Endothelial cell (in vitro differentiated cells): ENCODE measurements around the gene NFKB1. TPM values are rescaled to one million over a fixed set of nuclear protein-coding genes. Genes with fewer than 3 reads are reported as not detected.
"Not testable (repeated sequence)": the region's sequence is repeated elsewhere in the genome, so short reads cannot be mapped to it uniquely, and the experiment has no call there.

Experiments
- DNase-seq: peaks from one replicate; pipeline ENCODE4 v3.0.0; 2021; ENCODE audit warnings: low spot score
- H3K27ac Mint-ChIP-seq: one replicate; pipeline ENCODE4 v1.8.0; 2021; ENCODE audit warnings: mixed read lengths, inconsistent platforms; ENCODE audit not compliant: unreplicated experiment
- H3K27me3 Mint-ChIP-seq: one replicate; pipeline ENCODE4 v1.8.0; 2021; ENCODE audit warnings: mild to moderate bottlenecking, moderate library complexity, mixed read lengths, inconsistent platforms; ENCODE audit not compliant: unreplicated experiment
- H3K36me3 Mint-ChIP-seq: one replicate; pipeline ENCODE4 v1.8.0; 2021; ENCODE audit warnings: mild to moderate bottlenecking, low read depth, mixed read lengths, inconsistent platforms; ENCODE audit not compliant: unreplicated experiment
- H3K4me1 Mint-ChIP-seq: one replicate; pipeline ENCODE4 v1.8.0; 2021; ENCODE audit warnings: mild to moderate bottlenecking, mixed read lengths, inconsistent platforms; ENCODE audit not compliant: unreplicated experiment
- H3K4me3 Mint-ChIP-seq: one replicate; pipeline ENCODE4 v1.8.0; 2021; ENCODE audit warnings: mild to moderate bottlenecking, mixed read lengths, inconsistent platforms; ENCODE audit not compliant: unreplicated experiment
- H3K9me3 Mint-ChIP-seq: one replicate; pipeline ENCODE4 v1.8.0; 2021; ENCODE audit warnings: mixed read lengths, inconsistent platforms; ENCODE audit not compliant: unreplicated experiment
- CTCF ChIP-seq: fragments of 200-600 bp; sonication (generic); IDR thresholded peaks from one replicate; pipeline ENCODE4 v1.5.0; 2021; ENCODE audit warnings: antibody characterized with exemption; ENCODE audit not compliant: unreplicated experiment
- total RNA-seq: library from RNA; stranded (reverse); fragmentation: NEBNext Ultra II Directional; extraction: Animal tissue kit (Norgen Biotek cat#: 25700); gene quantifications from one replicate; pipeline ENCODE4 v1.2.1, GENCODE V29; 2021; ENCODE audit not compliant: unreplicated experiment

Gene NFKB1
- total RNA-seq, 1 donor from 2014 or later = 26.0 TPM

- Mint-ChIP-seq H3K4me3 (no peak overlapping the region), H3K27me3 (no peaks in the 10 kb centered on the region), H3K9me3 (no peaks in the 10 kb centered on the region), H3K27ac (no peak overlapping the region), H3K4me1 (peaks cover 10% of the 10 kb centered on the region), H3K36me3 (no peaks in the 10 kb centered on the region)
- DNase-seq = no peak
- TF ChIP-seq CTCF = no peak
These were observed 27.7 kb upstream of the NFKB1 start for GRCh38 chr4:102473476-102473875.

- H3K36me3 Mint-ChIP-seq = no peaks in the 10 kb centered on the region
- peaks cover 10% of the 10 kb centered on the region for H3K9me3 Mint-ChIP-seq
- H3K27ac Mint-ChIP-seq = no peak overlapping the region
- no peak for TF ChIP-seq CTCF
- peaks cover 5% of the 10 kb centered on the region for H3K4me1 Mint-ChIP-seq
- no peak overlapping the region for H3K4me3 Mint-ChIP-seq
- DNase-seq = no peak
- H3K27me3 Mint-ChIP-seq = peaks cover 3% of the 10 kb centered on the region
These were observed 26.2 kb upstream of the NFKB1 start for GRCh38 chr4:102474736-102475504.

- no peak for TF ChIP-seq CTCF
- H3K4me1 Mint-ChIP-seq = no peaks in the 10 kb centered on the region
- H3K27me3 Mint-ChIP-seq = peaks cover 3% of the 10 kb centered on the region
- peaks cover 5% of the 10 kb centered on the region for H3K36me3 Mint-ChIP-seq
- H3K4me3 Mint-ChIP-seq = no peak overlapping the region
- H3K9me3 Mint-ChIP-seq = peaks cover 10% of the 10 kb centered on the region
- no peak for DNase-seq
- no peak overlapping the region for H3K27ac Mint-ChIP-seq
These were observed 23.5 kb upstream of the NFKB1 start for GRCh38 chr4:102477657-102478056.

- no peaks in the 10 kb centered on the region for H3K4me1 Mint-ChIP-seq
- peaks cover 5% of the 10 kb centered on the region for H3K36me3 Mint-ChIP-seq
- no peak overlapping the region for H3K27ac Mint-ChIP-seq
- no peak for DNase-seq
- no peak for TF ChIP-seq CTCF
- no peak overlapping the region for H3K4me3 Mint-ChIP-seq
- H3K9me3 Mint-ChIP-seq = peaks cover 10% of the 10 kb centered on the region
- peaks cover 3% of the 10 kb centered on the region for H3K27me3 Mint-ChIP-seq
These were observed 23.0 kb upstream of the NFKB1 start for GRCh38 chr4:102478186-102478585.

GRCh38 chr4:102479832-102480231 lies 21.3 kb upstream of the NFKB1 start:
- H3K27me3 Mint-ChIP-seq, H3K4me1 Mint-ChIP-seq, DNase-seq, H3K27ac Mint-ChIP-seq, H3K36me3 Mint-ChIP-seq, H3K4me3 Mint-ChIP-seq: not testable (repeated sequence)
- H3K9me3 Mint-ChIP-seq = peaks cover 10% of the 10 kb centered on the region
